Dedifferentiated amniotic fluid mesenchymal stem cell (primary cell): ENCODE results near the gene ALG14.
A peak's percentile ranks its signal among the peaks of the same experiment; 100 is the strongest.
"Not testable (repeated sequence)": the region's sequence is repeated elsewhere in the genome, so short reads cannot be mapped to it uniquely, and the experiment has no call there.

Experiments used
- DNase-seq: peaks from one replicate; pipeline ENCODE4 v3.0.0-alpha.2; 2016; ENCODE audit errors: extremely low spot score

ALG14 gene

DNA sequence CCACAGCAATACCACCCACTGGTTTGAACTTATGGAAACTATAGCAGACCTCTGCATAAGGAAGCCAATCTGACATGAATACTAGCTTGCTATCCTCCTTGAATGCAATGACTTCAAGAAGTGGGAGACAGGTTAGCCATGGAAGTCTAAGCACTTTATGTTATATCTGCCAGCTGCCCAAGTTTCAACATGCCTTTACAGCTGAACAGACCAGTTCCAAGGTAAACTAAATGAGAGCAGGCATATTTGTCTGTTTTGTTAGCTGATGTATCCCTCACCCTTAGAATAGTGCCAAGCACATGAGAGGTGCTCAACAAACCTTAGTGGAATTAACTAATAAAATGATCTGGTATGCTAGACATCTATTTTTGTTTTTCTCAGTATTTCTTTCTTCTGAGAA is 65.1 kb downstream of the ALG14 start:
- DNase-seq = no peak

DNA sequence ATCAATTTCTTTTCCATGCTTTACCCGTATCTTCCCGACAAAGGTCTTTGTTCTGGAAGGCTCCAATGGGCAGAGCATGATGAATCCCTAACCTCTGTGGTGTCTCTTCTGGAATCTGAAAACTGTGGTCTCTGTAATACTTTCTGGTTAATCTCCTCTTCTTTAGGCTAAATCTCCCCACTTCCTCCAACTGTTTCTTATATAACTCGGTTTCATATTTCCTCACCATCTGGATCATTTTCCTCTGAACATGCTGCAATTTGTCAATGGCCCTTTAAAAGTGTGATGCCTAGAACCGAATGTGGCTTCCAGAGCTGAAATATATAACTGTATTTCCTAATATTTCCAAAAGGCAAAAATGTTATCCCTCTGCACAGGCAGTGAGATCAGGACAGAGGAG is 66.1 kb downstream of the ALG14 start:
- DNase-seq = peak; percentile 66

DNA sequence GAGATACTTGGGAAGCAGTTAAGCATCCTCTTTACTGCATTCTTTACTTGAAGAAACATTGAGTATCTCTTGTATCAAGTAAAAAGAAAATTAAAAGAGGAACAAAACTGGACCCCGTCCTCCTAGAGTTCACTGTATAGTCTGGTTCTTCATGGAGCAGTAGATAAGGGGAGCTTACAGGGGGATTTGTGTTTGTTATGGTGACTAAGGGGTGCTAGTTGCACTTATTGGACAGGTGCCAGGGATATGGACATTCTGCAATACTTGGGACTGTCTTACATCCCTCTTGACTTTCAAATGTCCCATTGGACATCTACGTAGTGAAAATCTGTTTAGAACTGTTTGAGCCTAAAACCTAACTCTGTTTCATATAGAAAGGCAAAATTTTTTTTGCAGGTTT is 67.2 kb downstream of the ALG14 start:
- DNase-seq = no peak

DNA sequence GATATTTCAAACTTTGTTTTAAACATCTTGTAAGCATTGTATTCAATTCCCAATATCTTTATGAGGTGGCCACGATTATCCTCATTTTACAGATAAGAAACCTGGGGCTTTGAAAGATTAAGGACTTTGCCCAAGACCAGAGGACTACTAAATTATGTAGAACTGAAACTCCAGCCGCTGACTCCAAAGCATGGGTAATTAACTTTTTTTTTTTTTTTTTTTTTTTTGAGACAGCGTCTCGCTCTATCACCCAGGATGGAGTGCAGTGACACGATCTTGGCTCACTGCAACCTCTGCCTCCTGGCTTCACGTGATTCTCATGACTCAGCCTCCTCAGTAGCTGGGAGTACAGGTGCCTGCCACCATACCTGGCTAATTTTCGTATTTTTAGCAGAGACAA is 68.7 kb downstream of the ALG14 start:
- DNase-seq = no peak

DNA sequence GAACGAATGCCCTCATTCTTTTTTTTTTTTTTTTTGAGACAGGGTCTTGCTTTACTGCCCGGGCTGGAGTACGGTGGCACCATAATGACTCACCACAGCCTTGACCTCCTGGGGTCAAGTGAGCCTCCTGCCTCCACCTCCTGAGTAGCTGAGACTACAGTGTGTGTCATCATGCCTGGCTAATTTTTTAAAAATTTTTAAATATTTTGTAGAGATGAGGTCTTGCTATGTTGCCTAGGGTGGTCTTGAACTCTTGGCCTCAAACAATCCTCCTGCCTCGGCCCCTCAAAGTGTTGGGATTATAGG is 69.4 kb downstream of the ALG14 start:
- no peak for DNase-seq

DNA sequence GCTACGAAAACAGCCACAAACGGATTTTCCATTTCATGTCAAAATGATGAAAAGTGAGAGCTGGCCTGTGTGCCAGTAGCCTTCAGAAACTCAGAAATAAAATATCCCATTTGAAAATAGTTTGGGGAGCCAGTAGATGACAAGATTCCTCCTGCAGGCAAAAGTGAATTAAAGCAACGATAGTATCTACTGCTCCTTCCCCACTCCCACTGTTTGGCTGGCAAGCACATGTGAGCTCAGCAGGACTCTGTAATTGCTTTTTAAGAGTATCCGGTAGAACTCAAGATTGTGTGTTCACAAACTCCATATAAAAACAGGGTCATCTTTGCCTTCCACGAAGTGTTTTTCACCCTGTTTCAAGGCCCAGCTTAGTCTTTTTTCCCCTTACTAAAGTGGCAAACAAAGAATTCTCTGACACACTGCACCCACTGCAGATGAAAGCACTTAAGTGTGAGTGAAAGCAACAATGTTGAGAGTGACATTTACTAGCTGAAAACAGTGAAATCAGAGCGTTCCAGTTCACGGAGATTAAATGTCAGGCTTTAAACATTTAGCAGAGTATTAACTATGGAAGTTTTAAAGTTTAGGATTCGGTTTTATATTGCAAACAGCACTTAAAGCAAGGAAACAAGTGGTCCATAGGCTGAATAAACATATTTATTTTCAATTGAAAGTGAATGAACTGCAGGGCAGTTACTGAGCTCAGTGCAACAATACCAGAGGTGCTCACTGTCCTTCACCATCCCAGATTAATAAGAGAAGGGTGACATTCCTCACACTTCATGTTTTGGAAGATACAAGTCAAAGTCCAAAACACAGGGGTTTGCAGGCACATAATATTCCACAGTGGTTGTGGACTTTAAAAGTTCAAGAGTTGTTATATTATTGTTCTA is 70.0 kb downstream of the ALG14 start:
- peak; percentile 38 for DNase-seq

DNA sequence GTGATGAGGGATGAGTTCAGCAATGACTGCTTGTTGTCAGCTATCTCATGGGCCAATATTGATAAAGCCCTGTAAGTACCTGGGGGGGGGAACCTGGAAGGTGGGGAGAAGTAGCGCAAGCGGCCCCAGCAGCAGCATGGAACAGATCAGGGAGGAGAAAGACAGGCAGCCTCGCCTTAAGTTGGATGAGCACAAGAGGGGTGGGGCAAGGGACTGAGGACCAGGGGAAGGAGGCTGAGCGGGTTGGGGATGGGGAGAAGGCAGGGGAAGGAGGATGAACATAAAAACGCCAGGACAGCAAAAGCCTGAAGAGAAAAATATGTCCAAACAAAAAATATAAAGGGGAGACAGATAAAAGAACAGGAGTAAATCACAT is 70.6 kb downstream of the ALG14 start:
- no peak for DNase-seq

DNA sequence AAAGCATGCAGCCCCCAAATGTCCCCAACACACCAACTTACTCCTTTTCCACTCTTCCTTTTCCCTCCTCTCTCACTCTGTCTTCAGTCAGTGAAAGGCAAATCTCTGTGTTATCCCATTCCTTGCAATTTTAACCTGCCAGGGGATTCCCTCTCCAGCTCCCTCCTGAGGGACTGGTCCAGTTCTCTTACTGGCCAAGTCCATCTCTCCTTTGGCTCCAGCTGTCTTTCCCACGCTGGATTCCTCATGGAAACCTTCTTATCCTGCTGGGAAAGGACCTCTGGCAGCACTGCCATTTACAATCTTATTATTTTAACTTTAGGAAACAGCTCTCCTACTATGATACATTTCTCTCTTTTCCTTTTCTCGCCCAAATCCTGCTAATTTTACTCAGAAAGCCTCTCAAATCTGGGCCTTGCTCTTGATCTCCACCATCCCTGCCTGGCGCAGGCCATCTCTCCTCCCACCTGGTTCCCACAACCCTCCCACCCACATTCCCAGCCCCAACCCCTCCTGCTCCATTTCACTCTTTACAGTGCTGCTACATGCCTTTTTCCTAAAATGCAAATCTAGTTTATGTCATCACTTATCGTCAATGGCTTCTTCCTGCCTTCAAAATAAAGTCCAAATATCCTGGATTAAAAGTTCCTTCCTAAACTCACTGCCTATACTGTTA is 73.2 kb downstream of the ALG14 start:
- DNase-seq = no peak

DNA sequence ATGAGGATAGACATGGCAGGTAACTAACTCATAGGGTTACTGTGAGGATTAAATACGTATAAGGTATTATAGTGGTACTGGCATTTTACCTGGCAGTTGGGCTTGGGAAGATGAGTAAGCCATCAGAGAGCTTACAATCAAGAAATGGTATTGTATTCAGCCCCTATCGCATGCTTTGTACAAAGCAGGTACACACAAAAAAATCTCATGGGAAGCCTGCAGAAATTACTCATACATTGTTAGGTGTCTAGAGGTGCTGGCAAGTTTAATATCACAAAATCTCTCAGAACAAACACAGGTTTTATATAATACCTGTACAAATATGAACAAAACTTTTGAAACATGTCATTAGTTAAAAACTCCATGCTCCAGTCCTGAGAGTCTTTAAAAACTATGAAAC is 74.0 kb downstream of the ALG14 start:
- DNase-seq = no peak

DNA sequence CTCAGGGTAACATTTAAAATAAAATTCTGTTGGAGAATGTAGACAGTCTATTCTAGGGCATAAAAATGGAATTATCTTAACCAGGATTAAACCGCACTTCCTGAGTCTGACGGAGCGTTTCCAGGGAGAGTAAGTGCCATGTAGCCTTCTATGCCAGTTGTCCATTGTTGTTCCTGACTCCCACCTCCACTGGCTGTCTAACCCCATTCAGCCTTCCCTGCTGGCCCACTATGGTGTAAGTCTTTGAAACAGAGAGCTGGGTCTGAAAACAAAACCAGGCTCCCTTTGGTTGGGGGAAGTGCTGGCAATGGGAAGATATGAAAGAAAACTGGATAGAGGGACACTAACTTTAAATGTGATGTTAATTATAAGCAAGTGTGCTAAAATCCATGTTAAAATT is 74.6 kb downstream of the ALG14 start:
- DNase-seq = no peak

DNA sequence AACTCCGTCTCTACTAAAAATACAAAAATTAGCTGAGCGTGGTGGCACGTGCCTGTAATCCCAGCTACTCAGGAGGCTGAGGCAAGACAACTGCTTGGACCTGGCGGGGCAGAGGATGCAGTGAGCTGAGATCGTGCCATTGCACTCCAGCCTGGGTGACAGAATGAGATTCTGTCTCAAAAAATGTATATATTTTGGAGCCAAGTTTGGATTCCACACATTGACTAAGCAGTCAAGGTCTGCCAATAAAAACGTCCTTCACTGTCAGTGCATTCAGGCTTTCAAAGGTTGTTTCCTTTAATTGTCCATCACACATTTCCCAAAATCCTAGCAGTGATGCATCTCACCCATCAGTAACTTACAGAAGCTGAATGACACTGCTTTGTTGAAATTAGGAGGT is 77.2 kb downstream of the ALG14 start:
- DNase-seq = not testable (repeated sequence)

DNA sequence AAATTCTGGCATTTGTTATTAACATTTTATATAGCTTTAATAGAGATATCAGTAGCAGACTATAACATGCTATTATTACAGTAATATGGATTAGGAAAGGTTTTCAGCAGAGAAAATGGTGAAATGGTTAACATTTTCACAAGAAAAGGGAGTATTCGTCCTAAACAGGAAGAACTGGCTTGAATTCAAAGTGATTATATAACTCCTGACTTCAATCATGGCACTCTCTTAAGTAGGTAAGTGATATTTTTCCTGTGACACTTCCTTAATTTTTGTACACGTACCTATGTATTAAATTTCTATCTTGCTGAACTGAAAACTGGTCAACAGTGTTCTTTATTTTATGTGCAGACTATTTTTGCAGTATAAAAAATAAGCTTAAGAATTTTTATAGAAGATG is 77.9 kb downstream of the ALG14 start:
- no peak for DNase-seq

DNA sequence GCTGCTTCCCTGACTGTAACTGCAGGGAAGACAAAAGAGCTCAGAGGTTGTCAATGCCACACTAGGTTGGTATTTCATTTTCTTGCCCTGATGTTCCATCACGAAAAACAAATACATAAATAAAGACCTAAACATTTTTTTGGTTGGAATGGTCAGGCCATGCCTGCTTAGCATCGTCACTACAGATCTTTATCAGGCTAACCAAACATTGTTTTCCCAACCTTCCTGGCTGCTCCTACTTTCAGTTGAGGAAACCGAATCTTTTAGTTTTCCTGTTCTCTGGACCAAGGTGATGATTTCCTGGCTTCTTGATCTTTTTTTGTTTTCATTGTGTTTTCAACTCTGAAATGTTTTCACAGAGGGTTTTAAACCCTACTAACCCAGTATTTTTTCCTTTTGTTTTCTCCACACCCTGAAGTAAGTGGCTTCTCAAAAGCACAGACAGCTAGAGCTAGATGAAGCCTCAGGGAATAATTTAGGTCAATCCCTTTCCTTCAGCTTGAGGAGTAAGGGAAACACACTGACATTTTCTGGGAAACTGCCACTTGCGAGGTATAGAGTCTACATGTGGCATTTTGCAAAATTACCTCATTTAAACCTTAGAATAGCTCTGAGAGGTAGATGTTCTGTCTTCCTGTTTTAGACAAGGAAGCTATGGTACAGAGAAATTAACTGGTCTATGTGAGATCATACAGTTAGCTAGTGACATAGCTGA is 78.7 kb downstream of the ALG14 start:
- no peak for DNase-seq

DNA sequence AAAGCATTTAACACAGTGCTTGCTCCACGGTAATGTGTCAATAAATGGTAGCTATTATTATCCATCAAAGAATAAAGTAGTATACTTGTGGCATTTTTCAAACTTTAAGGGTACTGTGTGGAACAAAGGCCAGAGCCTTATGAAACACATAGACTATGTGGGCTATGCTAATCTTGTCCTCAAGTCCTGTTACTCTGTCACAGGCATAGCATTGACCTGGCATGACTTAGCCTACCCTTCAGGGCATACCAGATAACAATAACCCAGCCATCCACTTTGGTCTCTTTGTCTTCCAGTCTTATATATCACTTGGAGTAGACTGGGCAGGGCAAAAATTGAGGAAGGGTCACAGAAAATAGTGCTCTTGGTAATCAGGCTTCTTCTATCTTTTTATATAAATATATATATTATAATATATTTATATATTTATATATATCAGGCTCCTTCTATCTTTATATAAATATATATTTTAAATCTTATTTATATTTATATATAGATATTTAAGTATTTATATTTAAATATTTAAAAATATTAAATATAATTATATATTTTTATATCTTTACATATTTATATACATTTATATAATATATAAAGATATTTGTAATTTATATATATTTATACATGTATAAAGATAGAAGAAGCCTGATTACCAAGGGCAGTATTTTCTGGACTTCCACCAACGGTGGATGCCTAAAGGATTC is 79.7 kb downstream of the ALG14 start:
- no peak for DNase-seq

DNA sequence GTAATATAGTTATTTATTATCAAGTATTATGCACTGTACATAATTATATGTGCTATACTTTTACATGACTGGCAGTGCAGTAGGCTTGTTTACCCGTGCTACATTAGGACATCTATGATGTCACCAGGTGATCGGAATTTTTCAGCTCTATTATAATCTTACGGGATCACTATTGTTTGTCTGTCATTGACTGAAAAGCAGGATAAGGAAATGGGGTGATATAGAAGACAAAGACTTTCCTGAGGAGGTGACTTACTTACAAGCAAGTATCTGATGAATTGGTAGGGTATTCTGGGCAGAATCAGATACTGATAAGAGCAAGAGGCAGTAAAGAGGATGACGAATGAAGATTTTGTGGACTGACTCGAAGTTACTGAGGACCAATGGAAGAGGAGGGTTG is 80.6 kb downstream of the ALG14 start:
- no peak for DNase-seq

DNA sequence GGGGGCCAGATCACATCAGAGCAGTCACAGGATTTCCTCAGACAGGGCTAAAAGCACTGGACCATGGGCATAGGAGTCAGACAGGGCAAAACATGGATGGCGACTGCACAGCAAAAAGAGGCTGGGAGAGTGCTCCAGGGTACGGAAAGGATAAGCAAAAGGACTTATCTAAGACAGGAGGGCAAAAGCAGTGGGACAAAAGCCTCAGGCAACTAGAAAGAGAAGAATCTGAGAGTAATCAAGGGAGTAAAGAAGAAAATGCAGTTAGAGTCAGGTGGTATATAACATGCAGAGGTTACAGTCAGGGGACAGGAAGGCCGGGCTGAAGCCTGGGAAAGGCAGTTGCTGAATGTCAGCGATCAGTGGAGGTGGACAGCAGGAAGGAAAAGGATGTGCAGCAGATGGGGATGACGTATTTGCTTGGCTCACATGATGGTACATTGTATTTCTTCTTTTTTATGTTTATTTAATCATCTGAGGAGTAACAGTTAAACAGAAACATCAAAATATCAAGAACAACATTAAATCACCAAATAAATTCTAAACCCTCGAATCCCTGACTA is 82.8 kb downstream of the ALG14 start:
- DNase-seq = no peak

DNA sequence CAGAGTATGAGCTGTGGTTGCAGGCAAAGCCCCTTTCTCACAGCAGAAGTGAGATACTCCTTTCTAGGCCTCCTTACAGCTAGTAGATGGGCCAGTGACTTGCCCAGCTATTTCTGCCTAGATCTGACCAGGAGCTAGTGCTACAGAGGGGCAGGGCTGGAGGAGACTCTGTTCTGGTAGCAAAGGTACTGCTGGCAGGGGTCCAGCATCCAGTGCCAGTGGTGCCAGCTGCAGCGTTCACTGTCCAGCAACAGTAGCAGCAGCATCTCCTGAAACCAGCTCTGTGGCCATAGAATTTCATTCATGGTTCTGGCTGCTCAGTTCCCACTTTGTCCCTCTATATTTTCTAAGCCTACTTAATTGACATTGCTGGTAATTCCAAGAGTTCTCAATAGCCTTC is 83.4 kb downstream of the ALG14 start:
- no peak for DNase-seq

DNA sequence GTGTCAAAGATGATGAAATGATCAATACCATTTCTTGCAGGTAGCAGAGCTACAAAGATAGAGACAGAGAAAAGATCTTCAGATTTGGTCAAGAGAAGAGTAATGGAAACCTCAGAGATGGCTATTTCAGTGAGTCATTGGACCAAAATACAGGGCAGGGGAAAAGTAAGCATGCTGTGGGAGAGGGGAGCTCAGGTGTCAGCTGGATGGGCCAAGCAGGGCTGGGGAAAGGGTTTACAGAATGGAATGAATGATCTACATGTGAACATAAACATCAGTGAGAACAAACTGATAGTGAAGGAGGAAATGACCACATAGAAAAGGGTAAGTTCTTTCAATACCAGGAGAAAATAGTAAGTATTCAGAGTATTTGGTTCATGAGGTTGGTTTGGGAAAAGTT is 84.4 kb downstream of the ALG14 start:
- no peak for DNase-seq

DNA sequence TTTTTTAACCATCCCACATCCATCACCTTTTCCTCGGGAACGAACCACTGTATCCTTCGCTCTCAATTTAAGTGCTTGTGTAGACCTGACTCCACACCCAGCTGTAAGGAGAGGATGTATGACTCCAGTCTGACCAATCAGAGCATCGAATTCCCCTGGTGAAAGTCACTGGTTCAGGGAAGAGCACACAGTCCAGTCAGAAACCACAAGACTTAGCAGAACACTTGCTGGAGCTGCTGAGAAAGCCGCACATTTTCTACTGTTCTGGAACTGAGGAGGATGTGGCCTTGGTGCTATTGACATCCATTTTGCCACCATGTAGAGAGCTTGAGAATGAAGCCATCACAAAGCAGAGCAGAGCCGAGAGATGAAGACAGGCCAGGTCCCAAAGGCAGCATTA is 86.0 kb downstream of the ALG14 start:
- no peak for DNase-seq

DNA sequence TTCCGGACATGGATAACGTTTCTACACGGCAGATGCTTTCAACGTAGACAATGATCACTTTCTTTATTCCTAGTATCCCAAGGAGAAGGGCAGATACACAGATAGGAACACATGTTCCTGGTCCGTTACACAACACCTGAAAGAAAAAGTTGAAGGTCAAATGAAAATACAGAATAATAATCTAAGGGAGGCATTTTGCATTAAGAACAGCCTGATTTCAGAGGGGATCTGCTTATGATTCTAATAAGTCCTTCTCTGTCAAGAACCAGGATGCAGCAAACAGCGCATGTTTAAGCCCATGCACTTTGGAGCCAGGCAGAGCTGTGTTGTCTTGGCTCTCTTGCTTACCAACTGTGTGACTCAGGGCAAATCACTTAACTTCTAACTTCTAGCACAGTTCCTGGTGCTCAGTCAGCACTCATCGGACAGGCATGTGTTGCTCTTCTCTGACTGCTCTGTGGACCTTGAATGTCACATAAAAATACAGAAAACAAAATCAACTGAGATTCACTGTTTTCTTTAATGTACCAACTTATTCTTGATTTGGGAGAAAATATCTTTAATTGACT is 89.5 kb downstream of the ALG14 start:
- peak; percentile 47 for DNase-seq

DNA sequence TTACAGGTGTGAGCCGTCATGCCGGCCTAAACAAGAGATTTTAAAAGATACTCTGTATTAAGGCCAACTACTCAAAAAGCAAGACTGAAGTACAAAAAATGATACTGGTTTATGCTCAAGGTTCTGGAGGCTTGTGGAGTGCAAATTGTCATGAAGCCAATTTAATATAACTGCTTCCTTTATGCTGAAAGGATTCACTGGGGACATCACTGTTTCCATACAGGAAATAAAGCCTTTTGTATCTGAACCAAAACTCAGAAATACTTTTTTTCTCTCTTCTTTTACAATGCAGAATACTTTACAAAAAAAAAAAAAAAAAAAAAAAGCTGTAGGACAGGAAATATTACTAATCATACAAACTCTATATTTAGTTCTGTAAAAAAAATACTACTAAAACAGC is 90.4 kb downstream of the ALG14 start:
- no peak for DNase-seq

DNA sequence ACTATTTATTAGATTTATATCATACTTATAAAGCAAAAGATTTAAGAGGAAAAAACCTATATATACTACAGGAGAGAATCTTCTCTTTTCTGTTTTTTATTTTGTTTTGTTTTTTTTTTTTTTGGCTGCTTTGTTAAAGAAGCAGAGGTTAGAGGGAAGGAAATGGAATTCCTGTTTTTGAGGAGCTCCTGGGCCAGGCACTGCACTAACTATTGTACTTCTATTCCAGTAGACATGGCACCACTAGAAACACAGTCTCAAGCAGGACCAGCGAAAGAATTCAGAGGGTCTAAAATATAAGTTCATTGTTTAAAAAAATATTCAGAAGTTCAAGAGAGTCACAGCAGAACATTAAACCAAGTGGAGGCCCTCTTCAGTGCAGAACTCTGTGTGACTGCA is 91.2 kb downstream of the ALG14 start:
- no peak for DNase-seq
